ENCODE results near the gene TOLLIP.

Gene TOLLIP

GRCh38 chr11:1310318-1310687 lies 871 bp upstream of the TOLLIP start:
- no peak for TF ChIP-seq GLIS3 (CRISPR knock-in tag; IDR thresholded peaks at IDR 0.05)
- no peak for TF ChIP-seq ZFP30 (CRISPR knock-in tag; IDR thresholded peaks at IDR 0.05)
- no peak for TF ChIP-seq OSR1 (CRISPR knock-in tag; IDR thresholded peaks at IDR 0.05)
- TF ChIP-seq ZC3H10 (CRISPR knock-in tag; IDR thresholded peaks at IDR 0.05): no peak
- no peak for TF ChIP-seq PPARA (CRISPR knock-in tag; IDR thresholded peaks at IDR 0.05; ENCODE audit: borderline replicate concordance)
- TF ChIP-seq CSDC2 (CRISPR knock-in tag; IDR thresholded peaks at IDR 0.05): no peak
- TF ChIP-seq ESRRG (CRISPR knock-in tag; IDR thresholded peaks at IDR 0.05): no peak
- no peak for TF ChIP-seq ISL1 (CRISPR knock-in tag; IDR thresholded peaks at IDR 0.05)
- TF ChIP-seq ZNF565 (CRISPR knock-in tag; conservative IDR thresholded peaks at IDR 0.05; ENCODE audit: low read depth): no peak
- no peak for TF ChIP-seq ZNF8 (CRISPR knock-in tag; IDR thresholded peaks at IDR 0.05)
- ATAC-seq: no peak

GRCh38 chr11:1308743-1309497 lies 512 bp downstream of the TOLLIP start:
- TF ChIP-seq CREB5 (CRISPR knock-in tag; IDR thresholded peaks at IDR 0.05; ENCODE audit: low read depth) (no peak), ZFP30 (CRISPR knock-in tag; IDR thresholded peaks at IDR 0.05) (no peak), ZNF8 (CRISPR knock-in tag; IDR thresholded peaks at IDR 0.05) (no peak), ARNTL (CRISPR knock-in tag; IDR thresholded peaks at IDR 0.05; ENCODE audit: borderline replicate concordance, low read depth) (no peak)

GRCh38 chr11:1307998-1308742 lies 1.3 kb downstream of the TOLLIP start:
- peak; percentile 14; the same call in 1 of the 3 replicates for ATAC-seq
- TF ChIP-seq ZC3H10 (CRISPR knock-in tag; IDR thresholded peaks at IDR 0.05) (no peak), ESRRG (CRISPR knock-in tag; IDR thresholded peaks at IDR 0.05) (no peak), OSR1 (CRISPR knock-in tag; IDR thresholded peaks at IDR 0.05) (no peak), ZFP30 (CRISPR knock-in tag; IDR thresholded peaks at IDR 0.05) (no peak), ZNF565 (CRISPR knock-in tag; conservative IDR thresholded peaks at IDR 0.05; ENCODE audit: low read depth) (no peak), ARNTL (CRISPR knock-in tag; IDR thresholded peaks at IDR 0.05; ENCODE audit: borderline replicate concordance, low read depth) (no peak), ZNF8 (CRISPR knock-in tag; IDR thresholded peaks at IDR 0.05) (no peak), TSHZ2 (CRISPR knock-in tag; IDR thresholded peaks at IDR 0.05) (no peak), TOX (CRISPR knock-in tag; IDR thresholded peaks at IDR 0.05; ENCODE audit: borderline replicate concordance) (no peak)

More at GRCh38 chr11:1308743-1309497, 512 bp downstream of the TOLLIP start:
- peak; percentile 70 for ATAC-seq

- ATAC-seq: no peak
- no peak for TF ChIP-seq ZFP3 (CRISPR knock-in tag; IDR thresholded peaks at IDR 0.05)
- TF ChIP-seq TSHZ2 (CRISPR knock-in tag; IDR thresholded peaks at IDR 0.05): no peak
- TF ChIP-seq CSRNP3 (CRISPR knock-in tag; IDR thresholded peaks at IDR 0.05): no peak
- TF ChIP-seq PPARA (CRISPR knock-in tag; IDR thresholded peaks at IDR 0.05; ENCODE audit: borderline replicate concordance): no peak
- no peak for TF ChIP-seq ZC3H10 (CRISPR knock-in tag; IDR thresholded peaks at IDR 0.05)
- TF ChIP-seq CREB5 (CRISPR knock-in tag; IDR thresholded peaks at IDR 0.05; ENCODE audit: low read depth): no peak
- TF ChIP-seq TCF4 (CRISPR knock-in tag; IDR thresholded peaks at IDR 0.05; ENCODE audit: borderline replicate concordance): no peak
- TF ChIP-seq ZFP30 (CRISPR knock-in tag; IDR thresholded peaks at IDR 0.05): no peak
- TF ChIP-seq TOX (CRISPR knock-in tag; IDR thresholded peaks at IDR 0.05; ENCODE audit: borderline replicate concordance): no peak
- TF ChIP-seq ARNTL (CRISPR knock-in tag; IDR thresholded peaks at IDR 0.05; ENCODE audit: borderline replicate concordance, low read depth): no peak
- no peak for TF ChIP-seq PATZ1 (CRISPR knock-in tag; IDR thresholded peaks at IDR 0.05; ENCODE audit: borderline replicate concordance)
- no peak for TF ChIP-seq CSDC2 (CRISPR knock-in tag; IDR thresholded peaks at IDR 0.05)
- no peak for TF ChIP-seq ESRRG (CRISPR knock-in tag; IDR thresholded peaks at IDR 0.05)
- no peak for TF ChIP-seq BACH2 (CRISPR knock-in tag; IDR thresholded peaks at IDR 0.05; ENCODE audit: borderline replicate concordance)
These were observed 2.1 kb downstream of the TOLLIP start for GRCh38 chr11:1307163-1307870.
